ENCODE results near the gene TUBA1B. TPM values are rescaled to one million over a fixed set of nuclear protein-coding genes. Genes with fewer than 3 reads are reported as not detected.

The TUBA1B gene
- total and polyA plus RNA-seq, 2 of the 13 experiments (the other 11 are each of a cell fraction or from before 2014, with no cell fraction given): 1,275 to 1,353 TPM

GRCh38 chr12:49088932-49089330 lies 42.3 kb downstream of the TUBA1B start:
- ChIA-PET CTCF (ENCODE audit: low intra/inter-chr PET ratio, low total read pairs) (interaction anchor here (1.4 to 3.0 kb wide), 4 partner anchors 10 to 41 kb away, joined by 3 to 30 read pairs (median 7); partner anchors contain the start of gene LMBR1L), POLR2A (interaction anchor here (1.5 to 2.7 kb wide), 3 partner anchors 19 to 42 kb away, joined by 7 to 16 read pairs (median 10); partner anchors contain the start of genes RHEBL1 and TUBA1B)
- H3K4me2 ChIP-seq (ENCODE audit: low read depth, low read length): no peak overlapping the region
- no peaks in the 10 kb centered on the region for H3K79me2 ChIP-seq (ENCODE audit: insufficient read depth, low read length)
- no peak overlapping the region for H2AFZ ChIP-seq (ENCODE audit: low read length)
- no peaks in the 10 kb centered on the region for H4K20me1 ChIP-seq (ENCODE audit: insufficient read depth, low read length)
- TF ChIP-seq, protein P1, sequence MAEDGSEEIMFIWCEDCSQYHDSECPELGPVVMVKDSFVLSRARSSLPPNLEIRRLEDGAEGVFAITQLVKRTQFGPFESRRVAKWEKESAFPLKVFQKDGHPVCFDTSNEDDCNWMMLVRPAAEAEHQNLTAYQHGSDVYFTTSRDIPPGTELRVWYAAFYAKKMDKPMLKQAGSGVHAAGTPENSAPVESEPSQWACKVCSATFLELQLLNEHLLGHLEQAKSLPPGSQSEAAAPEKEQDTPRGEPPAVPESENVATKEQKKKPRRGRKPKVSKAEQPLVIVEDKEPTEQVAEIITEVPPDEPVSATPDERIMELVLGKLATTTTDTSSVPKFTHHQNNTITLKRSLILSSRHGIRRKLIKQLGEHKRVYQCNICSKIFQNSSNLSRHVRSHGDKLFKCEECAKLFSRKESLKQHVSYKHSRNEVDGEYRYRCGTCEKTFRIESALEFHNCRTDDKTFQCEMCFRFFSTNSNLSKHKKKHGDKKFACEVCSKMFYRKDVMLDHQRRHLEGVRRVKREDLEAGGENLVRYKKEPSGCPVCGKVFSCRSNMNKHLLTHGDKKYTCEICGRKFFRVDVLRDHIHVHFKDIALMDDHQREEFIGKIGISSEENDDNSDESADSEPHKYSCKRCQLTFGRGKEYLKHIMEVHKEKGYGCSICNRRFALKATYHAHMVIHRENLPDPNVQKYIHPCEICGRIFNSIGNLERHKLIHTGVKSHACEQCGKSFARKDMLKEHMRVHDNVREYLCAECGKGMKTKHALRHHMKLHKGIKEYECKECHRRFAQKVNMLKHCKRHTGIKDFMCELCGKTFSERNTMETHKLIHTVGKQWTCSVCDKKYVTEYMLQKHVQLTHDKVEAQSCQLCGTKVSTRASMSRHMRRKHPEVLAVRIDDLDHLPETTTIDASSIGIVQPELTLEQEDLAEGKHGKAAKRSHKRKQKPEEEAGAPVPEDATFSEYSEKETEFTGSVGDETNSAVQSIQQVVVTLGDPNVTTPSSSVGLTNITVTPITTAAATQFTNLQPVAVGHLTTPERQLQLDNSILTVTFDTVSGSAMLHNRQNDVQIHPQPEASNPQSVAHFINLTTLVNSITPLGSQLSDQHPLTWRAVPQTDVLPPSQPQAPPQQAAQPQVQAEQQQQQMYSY (CRISPR knock-in tag; IDR thresholded peaks at IDR 0.05): no peak
- TF ChIP-seq SAFB2 (CRISPR knock-in tag; IDR thresholded peaks at IDR 0.05; ENCODE audit: borderline replicate concordance, low read depth): no peak
- no peak for TF ChIP-seq ZNF577 (CRISPR knock-in tag; IDR thresholded peaks at IDR 0.05; ENCODE audit: borderline replicate concordance, low read depth)
- TF ChIP-seq, protein P2, sequence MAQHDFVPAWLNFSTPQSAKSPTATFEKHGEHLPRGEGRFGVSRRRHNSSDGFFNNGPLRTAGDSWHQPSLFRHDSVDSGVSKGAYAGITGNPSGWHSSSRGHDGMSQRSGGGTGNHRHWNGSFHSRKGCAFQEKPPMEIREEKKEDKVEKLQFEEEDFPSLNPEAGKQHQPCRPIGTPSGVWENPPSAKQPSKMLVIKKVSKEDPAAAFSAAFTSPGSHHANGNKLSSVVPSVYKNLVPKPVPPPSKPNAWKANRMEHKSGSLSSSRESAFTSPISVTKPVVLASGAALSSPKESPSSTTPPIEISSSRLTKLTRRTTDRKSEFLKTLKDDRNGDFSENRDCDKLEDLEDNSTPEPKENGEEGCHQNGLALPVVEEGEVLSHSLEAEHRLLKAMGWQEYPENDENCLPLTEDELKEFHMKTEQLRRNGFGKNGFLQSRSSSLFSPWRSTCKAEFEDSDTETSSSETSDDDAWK (CRISPR knock-in tag; IDR thresholded peaks at IDR 0.05): no peak
- TF ChIP-seq, protein P3, sequence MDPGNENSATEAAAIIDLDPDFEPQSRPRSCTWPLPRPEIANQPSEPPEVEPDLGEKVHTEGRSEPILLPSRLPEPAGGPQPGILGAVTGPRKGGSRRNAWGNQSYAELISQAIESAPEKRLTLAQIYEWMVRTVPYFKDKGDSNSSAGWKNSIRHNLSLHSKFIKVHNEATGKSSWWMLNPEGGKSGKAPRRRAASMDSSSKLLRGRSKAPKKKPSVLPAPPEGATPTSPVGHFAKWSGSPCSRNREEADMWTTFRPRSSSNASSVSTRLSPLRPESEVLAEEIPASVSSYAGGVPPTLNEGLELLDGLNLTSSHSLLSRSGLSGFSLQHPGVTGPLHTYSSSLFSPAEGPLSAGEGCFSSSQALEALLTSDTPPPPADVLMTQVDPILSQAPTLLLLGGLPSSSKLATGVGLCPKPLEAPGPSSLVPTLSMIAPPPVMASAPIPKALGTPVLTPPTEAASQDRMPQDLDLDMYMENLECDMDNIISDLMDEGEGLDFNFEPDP (CRISPR knock-in tag; conservative IDR thresholded peaks at IDR 0.05): no peak
- TF ChIP-seq ASH2L (IDR thresholded peaks at IDR 0.05; ENCODE audit: insufficient read length, low read depth, low read length): no peak
- no peak for FAIRE-seq
- no peak for DNase-seq (ENCODE audit: low spot score)
- BruUV-seq (replicated peaks): no TSS peak
- 65% methylated on average over 6 of the region's 6 CpGs for WGBS (ENCODE audit: low lambda C conversion rate)
- intact Hi-C loops (cut with micrococcal nuclease; ENCODE audit: unreplicated experiment) (loop anchor here (1.0 kb wide), 1 partner anchor 32 kb away; no protein-coding TSS in a partner anchor), in situ Hi-C loops (cut with HindIII; ENCODE audit: extremely low pct_ligation_motif_present, low pct_unique_long_range_greater_than_20kb) (no loop called here)
- H3K9me3 ChIP-seq (ENCODE audit: low read length): no peaks in the 10 kb centered on the region
- peaks cover 9 to 59% of the 10 kb centered on the region in 2 experiments; a peak in 4 of 5 replicates for H3K27me3 ChIP-seq (ENCODE audit: control insufficient read depth in 1 of 2, insufficient read depth in 2 of 2, low read length in 2 of 2)
- no peak overlapping the region for H3K27ac ChIP-seq (ENCODE audit: extremely low read length, insufficient read depth, low read length)
- no peak overlapping the region for H3K4me3 ChIP-seq (replicated peaks in 1 of 3; ENCODE audit: insufficient read depth in 1 of 3, low read depth in 2 of 3, low read length in 3 of 3)
- no peak for ATAC-seq
- H3K9ac ChIP-seq (ENCODE audit: insufficient read depth, low read depth, low read length): no peak overlapping the region
- H3K36me3 ChIP-seq (replicated peaks in 1 of 2; ENCODE audit: control insufficient read depth in 1 of 2, insufficient read depth in 2 of 2, low read length in 2 of 2): no peaks in the 10 kb centered on the region
- peaks cover 49% of the 10 kb centered on the region for H3K4me1 ChIP-seq (ENCODE audit: insufficient read depth, low read length)
